CD4-positive, alpha-beta T cell treated with Interferon gamma for 1 hour (primary cell): ENCODE results near the gene PKD2L1.
"Not testable (repeated sequence)": the region's sequence is repeated elsewhere in the genome, so short reads cannot be mapped to it uniquely, and the experiment has no call there.

Experiments used
- DNase-seq: peaks from one replicate; pipeline ENCODE4 v3.0.0-alpha.2; 2020

PKD2L1 gene

DNA sequence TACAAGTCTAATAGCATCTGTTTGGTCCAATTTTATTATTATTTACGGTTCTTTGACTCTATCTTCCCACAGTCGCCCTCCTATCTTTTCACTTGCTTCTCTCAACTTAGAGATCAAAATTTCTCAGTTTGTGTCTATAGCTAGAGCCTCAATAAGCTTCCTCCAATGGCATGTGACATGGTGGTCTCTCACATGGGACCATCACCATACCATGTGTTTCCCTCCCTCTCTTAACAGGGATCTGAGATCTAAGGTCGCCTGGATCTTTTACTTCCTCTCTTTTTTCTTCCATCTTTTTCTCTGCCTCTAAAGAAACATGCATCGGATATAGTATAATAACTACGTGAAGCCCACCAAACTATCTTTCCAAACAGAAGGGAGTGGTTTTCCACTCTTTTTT lies 1.8 kb downstream of the PKD2L1 start:
- DNase-seq, result no peak

DNA sequence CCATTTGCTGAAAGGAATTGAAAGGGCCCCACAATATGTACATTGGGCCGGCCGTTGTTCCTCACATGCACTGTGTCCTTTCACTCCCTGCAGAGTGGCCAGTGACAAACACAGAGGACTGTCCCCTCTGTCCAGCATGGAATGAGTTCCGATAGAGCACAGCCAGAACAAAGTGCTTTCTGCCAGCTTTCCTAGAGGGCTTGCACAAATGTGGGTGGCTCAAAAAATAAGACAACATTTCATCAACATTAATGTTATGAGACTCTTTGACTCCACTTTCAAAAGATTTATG lies 2.4 kb downstream of the PKD2L1 start:
- no peak for DNase-seq

GRCh38 chr10:100327007-100327717 lies 2.9 kb downstream of the PKD2L1 start:
- peak; percentile 67 for DNase-seq

DNA sequence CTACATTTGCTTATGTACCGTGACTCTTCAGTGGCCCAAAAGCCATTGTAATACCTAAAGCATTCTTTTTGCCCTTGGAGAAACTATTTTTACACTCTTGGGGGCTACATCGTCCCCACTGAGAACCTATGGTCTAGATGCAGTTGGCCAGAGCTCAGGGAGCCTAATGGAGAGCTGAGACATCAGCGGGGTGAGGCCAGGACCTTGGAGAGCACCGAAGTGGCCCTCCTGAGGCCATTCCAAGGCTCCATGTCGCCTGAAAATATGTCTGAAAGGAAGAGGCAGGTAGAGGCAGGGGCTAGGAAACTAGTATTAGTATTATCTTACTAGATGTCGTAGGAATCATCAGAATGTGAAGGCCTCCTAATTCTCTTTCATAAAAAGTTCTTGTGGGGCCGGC lies 4.9 kb downstream of the PKD2L1 start:
- no peak for DNase-seq

- no peak for DNase-seq
Observed at GRCh38 chr10:100319707-100320402, 10.2 kb downstream of the PKD2L1 start.

- no peak for DNase-seq
Observed at GRCh38 chr10:100318207-100318606, 11.8 kb downstream of the PKD2L1 start.

- DNase-seq, result no peak
Observed at GRCh38 chr10:100315615-100316014, 14.4 kb downstream of the PKD2L1 start.

DNA sequence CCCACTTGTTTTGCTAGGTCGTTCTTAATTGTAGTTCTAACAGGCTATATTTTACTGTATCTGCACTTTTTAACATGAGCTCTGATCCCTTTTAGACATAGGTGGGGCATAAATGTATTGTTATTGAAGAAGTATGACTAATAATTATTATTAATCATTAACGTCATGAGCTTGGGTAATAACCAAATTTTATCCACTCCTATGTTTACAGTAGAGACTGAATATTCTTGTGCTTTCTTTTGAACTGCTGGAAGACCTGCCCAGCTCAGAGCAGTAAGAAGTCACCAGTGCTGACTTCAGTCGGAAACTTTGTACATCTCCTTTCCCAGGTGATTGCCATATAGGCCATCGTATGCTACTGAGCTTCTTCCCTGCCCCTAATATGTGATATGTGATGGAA lies 18.7 kb downstream of the PKD2L1 start:
- no peak for DNase-seq

DNA sequence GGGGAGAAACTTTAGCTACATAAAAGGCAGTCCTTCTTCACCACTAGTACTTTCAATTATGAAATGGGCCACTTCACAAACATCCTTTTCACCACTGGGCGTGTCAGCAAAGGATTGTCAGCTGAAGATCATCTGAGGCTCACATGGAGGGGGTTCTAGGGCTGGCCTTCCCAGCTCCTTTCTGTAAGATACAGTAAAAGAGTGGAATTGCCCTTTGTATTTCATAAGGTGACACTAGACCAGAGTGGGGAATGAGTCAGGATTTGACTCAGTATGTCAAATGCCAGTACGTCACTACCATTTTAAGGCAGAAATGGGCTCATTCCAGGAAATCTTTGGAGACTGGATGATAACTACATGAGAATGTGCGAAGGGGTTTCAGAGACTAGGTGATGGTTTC lies 22.3 kb downstream of the PKD2L1 start:
- DNase-seq, result no peak

- no peak for DNase-seq
Observed at GRCh38 chr10:100306861-100307260, 23.2 kb downstream of the PKD2L1 start.

DNA sequence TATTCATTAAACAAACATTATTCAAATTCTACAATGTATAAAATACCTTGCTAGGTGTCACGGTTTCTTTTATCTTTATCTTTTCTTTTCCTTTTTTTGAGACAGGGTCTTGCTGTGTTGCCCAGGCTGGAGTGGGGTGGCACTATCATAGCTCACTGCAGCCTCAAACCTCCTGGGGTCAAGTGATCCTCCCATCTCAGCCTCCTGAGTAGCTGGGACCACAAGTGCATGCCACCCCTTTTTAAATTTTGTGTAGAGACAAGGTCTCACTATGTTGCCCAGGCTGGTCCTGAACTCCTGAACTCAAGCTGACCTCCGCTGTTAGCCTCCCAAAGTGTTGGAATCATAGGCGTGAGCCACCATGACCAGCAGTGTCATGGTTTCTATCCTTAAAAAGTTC lies 25.6 kb downstream of the PKD2L1 start:
- DNase-seq, result no peak

DNA sequence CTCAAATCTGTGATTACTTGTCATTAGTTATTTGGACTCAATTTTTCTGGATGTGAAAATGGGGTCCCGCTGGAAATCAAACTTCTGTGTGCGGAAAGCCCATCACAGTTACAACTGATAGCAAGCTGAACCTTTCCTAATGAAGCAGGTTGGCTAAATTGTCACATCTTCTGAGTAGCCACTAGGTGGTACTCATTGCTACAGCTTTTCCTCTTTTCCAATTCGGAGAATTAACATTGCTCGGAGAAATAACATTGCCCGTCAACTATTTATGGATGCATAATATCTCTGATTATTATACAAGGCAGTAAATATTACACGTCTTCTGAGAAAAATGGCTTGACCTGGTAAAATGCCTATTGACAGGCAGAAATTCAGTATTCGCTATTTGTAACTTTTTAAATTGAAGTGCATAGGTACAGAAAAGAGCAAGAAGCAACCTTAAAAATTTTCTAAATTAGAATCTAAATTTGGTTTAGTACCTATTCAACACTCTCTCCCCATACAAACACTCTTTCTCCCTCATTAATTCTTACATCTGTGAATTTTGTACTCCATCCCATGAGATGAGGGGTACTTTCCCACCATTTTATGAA lies 26.2 kb downstream of the PKD2L1 start:
- DNase-seq, result no peak

DNA sequence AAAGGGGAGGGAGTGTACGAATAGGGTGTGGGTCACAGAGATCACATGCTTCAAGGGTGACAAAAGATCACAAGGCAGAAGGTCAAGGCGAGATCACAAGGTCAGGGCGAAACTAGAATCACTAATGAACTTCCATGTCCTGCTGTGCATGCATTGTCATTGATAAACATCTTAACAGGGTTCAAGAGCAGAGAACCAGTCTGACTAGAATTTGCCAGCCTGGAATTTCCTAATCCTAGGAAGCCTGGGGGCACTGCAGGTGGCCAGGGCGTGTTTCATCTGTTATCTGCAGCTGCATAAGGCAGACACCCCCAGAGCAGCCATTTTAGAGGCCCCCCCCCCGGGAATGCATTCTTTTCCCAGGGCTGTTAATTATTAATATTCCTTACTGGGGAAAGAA lies 28.9 kb downstream of the PKD2L1 start:
- not testable (repeated sequence) for DNase-seq

DNA sequence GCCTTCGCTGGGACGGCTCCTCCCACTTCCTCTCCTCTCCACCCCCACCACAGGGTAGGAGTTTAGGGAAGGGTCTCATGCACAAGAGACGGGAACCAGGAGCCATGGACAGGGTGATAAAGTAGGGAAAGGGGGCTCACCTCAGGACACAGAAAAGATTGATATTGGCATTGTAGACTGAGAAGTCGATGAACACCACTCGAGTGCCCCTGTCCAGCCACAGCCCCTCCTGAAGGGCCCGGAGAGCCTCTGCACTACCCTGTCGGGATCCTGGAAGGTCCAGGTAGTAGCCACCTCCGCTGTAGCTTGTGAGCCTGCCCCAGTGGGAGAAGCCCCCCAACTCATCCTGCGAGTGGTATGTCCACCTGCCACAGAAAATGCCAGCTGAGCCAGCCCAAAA lies 32.8 kb downstream of the PKD2L1 start:
- no peak for DNase-seq

DNA sequence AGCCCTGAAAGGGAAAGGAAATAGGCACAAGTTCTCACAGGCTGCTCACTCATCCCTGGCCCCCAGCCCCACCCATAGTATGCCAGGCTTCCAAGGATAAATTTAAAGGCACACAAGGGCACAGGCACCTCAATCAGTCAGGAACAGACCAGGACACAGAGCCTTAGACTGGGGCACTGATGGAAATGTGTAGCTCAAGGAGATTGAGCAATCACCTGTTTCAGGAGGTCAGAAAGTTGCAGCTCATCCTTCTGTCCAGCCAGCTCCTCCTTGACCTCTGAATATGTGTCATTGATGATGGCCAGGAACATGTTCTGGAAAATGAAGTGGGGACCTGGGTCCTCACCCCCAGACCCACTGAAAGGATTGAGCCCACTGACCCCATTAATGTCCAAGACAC lies 37.0 kb downstream of the PKD2L1 start:
- DNase-seq, result no peak

DNA sequence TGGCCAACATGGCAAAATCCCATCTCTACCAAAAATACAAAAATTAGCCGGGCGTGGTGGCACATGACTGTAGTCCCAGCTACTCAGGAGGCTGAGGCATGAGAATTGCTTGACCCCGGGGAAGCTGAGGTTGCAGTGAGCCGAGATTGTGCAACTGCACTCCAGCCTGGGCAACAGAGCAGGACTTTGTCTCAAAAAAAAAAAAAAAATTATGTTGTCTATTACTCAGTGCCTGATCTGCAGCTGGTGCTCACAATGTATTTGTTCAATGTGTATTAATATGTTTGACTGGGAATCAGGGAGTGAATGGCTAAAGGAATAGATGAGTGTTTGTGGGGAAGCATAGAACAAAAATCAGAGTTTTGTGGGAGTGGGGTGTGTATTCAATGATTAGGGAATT lies 37.7 kb downstream of the PKD2L1 start:
- DNase-seq, result peak; percentile 28

GRCh38 chr10:100291356-100291755 lies 38.7 kb downstream of the PKD2L1 start:
- no peak for DNase-seq

- no peak for DNase-seq
Observed at GRCh38 chr10:100289641-100290040, 40.4 kb downstream of the PKD2L1 start.

DNA sequence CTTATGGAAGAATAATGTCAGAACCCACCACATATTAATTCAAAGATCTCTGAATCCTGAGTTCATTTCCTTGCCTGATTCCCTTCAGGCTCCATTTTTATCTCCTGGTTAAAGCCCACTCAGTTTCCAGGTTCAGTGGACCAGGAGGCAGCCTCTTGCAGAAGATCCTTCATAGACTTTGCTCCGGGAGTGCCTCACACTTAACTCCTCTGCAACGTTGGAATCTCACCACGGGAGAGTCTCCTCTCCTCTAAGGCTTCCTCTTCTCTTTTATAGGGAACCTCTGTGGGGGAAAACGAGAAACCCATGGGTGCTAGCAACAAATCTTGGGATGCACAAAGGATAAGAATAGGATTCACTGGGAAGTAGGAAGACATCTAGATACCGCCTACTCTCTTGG lies 41.8 kb downstream of the PKD2L1 start:
- no peak for DNase-seq

DNA sequence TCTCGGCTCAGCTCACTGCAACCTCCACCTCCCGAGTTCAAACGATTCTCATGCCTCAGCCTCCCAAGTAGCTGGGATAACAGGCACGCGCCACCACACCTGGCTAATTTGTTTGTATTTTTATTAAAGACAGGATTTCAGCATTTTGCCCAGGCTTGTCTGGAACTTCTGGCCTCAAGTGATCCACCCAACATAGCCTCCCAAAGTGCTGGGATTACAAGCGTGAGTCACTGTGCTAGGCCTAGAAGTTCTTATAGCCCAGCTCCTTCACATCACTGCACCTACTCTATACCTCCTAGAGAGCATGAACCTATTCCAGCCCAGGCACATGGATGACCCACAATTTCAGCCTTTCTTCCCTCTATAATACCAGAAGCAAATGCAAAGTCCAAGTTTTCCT lies 42.3 kb downstream of the PKD2L1 start:
- no peak for DNase-seq

DNA sequence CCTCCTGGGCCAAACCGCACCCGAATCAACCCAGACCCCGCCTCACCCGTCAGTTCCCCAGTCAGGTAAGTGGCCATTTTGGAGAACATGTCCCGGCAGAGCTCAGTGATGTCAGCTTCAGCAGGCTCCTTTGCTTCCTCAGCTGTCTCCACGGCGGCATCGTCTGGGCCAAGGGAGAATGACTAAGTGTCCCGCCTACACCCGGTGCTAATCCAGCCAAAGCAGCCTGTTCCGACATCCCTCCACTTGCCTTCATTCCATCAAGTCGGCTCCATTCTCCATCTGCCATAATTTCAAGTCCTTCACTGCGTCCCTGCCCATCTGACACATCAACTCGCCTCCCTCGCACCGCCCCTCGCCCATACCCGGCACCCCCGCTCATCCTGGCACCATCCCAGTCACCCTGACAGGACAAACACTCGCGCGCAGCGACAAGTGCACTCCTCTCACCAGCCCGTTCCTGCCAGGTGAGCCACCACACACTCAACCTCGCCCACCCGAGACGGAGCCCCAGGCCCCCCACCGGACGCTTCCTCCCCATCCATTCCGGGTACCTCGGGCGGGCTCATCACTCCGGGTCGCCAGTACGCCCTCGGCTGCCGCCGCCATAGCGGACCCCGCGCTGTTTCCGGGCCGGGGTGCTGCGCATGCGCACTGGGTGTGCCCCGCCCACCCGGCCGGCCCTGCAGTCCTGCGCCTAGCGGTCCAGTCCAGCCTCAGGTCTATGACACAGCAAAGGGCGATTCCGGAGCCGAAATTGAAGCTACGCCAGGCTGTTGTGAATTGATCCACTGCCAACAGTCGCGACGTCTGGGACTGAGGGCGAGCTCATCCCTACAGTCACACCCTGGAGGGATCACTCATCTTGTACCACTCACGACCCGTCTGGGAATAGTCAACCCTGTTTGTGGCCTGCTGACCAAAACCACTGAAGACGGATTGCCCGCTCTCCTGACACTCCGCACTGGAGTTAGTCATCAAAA lies 43.7 kb downstream of the PKD2L1 start, which contains the start of gene BLOC1S2:
TSS of gene BLOC1S2 (minus strand) at position 630 of the 983 bp plus-strand sequence. CDS start at position 609, 21 bp downstream.
- peak; percentile 86 for DNase-seq

GRCh38 chr10:100285326-100285725 lies 44.7 kb downstream of the PKD2L1 start:
- DNase-seq, result not testable (repeated sequence)

- peak; percentile 3 for DNase-seq
Observed at GRCh38 chr10:100282907-100283306, 47.1 kb downstream of the PKD2L1 start.
